IPS-15b (cell line): Measurements from ENCODE around the gene PPFIA4.
A peak's percentile ranks its signal among the peaks of the same experiment; 100 is the strongest.
"Not testable (repeated sequence)": the region's sequence is repeated elsewhere in the genome, so short reads cannot be mapped to it uniquely, and the experiment has no call there.

Experiments used
- H3K27me3 ChIP-seq: one replicate; pipeline ENCODE4 v1.6.1; 2013; ENCODE audit warnings: low read length; ENCODE audit not compliant: control insufficient read depth, insufficient read depth
- H3K36me3 ChIP-seq: one replicate; pipeline ENCODE4 v1.6.1; 2013; ENCODE audit warnings: low read length; ENCODE audit not compliant: control insufficient read depth, insufficient read depth
- H3K4me1 ChIP-seq: one replicate; pipeline ENCODE4 v1.6.1; 2013; ENCODE audit warnings: mild to moderate bottlenecking, low read length; ENCODE audit not compliant: control insufficient read depth, insufficient read depth
- H3K4me3 ChIP-seq: one replicate; pipeline ENCODE4 v1.5.1; 2013; ENCODE audit warnings: low read depth, low read length
- H3K9ac ChIP-seq: one replicate; pipeline ENCODE4 v1.6.1; 2013; ENCODE audit warnings: low read depth, mild to moderate bottlenecking, low read length
- H3K9me3 ChIP-seq: one replicate; pipeline ENCODE4 v1.6.1; 2013; ENCODE audit warnings: mild to moderate bottlenecking, low read length; ENCODE audit not compliant: control insufficient read depth, insufficient read depth

Gene PPFIA4

GRCh38 chr1:202998836-202999750 lies 27.2 kb upstream of the PPFIA4 start:
- Histone ChIP-seq H3K36me3 (no peaks in the 10 kb centered on the region), H3K27me3 (no peaks in the 10 kb centered on the region), H3K4me3 (no peak overlapping the region), H3K9ac (no peak overlapping the region), H3K9me3 (no peaks in the 10 kb centered on the region), H3K4me1 (no peaks in the 10 kb centered on the region)

- Histone ChIP-seq H3K27me3 (no peaks in the 10 kb centered on the region), H3K4me1 (peaks cover 5% of the 10 kb centered on the region), H3K4me3 (no peak overlapping the region), H3K36me3 (no peaks in the 10 kb centered on the region), H3K9me3 (no peaks in the 10 kb centered on the region), H3K9ac (no peak overlapping the region)
Observed at GRCh38 chr1:203000217-203000944, 25.9 kb upstream of the PPFIA4 start.

DNA sequence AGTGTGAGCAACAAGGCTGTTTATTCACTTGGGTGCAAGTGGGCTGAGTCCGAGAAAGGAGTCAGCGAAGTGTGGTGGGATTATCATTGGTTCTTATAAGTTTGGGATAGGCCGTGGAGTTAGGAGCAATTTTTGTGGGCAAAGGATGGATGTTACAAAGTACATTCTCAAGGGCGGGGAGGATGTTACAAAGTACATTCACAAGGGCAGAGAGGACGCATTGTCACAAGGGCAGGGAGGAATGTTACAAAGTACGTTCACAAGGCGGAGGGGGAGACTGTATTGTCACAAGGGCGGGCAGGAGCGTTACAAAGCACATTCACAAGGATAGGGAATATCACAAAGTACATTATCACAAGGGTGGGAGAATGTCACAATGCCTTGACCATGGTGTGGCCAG lies 24.3 kb upstream of the PPFIA4 start:
- no peak overlapping the region for H3K9ac ChIP-seq
- H3K36me3 ChIP-seq: no peaks in the 10 kb centered on the region
- no peaks in the 10 kb centered on the region for H3K9me3 ChIP-seq
- H3K4me3 ChIP-seq: no peak overlapping the region
- H3K4me1 ChIP-seq: peaks cover 11% of the 10 kb centered on the region
- H3K27me3 ChIP-seq: no peaks in the 10 kb centered on the region

DNA sequence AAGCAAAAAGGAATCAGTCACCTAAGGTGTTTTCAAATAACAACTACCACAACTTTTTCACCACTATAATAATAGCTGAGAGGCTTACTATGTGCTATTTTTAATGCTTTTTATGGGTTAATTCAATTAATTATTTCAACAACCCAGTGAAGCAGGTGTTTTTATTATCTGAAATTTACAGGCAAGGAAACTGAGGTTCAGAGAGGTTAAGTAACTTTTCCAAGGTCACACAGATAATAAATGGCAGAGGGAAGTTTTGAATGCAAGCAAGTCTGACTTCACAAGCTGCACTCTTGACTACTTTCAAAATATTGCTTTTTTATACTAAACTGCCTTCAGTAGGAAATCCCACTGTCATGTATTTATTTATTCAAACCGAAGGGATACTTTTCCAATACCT lies 23.3 kb upstream of the PPFIA4 start:
- H3K27me3 ChIP-seq: no peaks in the 10 kb centered on the region
- H3K9me3 ChIP-seq: no peaks in the 10 kb centered on the region
- H3K4me3 ChIP-seq: no peak overlapping the region
- H3K4me1 ChIP-seq: peaks cover 11% of the 10 kb centered on the region
- no peak overlapping the region for H3K9ac ChIP-seq
- H3K36me3 ChIP-seq: no peaks in the 10 kb centered on the region

- H3K4me3 ChIP-seq: peak overlapping the region; percentile 94
Observed at GRCh38 chr1:203005395-203006142, 20.7 kb upstream of the PPFIA4 start.

GRCh38 chr1:203006948-203007871 lies 19.1 kb upstream of the PPFIA4 start, which contains the start of gene TMEM183A:
TMEM183A (plus strand) TSS chr1:203007374; CDS start chr1:203007466, 92 bp downstream.
- Histone ChIP-seq H3K9ac (peak within 1 kb of the TSS; percentile 89), H3K36me3 (peaks cover 6% of the 10 kb centered on the region), H3K4me3 (peak within 1 kb of the TSS; percentile 94), H3K9me3 (no peaks in the 10 kb centered on the region), H3K4me1 (peaks cover 11% of the 10 kb centered on the region), H3K27me3 (no peaks in the 10 kb centered on the region)

More at GRCh38 chr1:203005395-203006142, 20.7 kb upstream of the PPFIA4 start:
- not testable (repeated sequence) for H3K27me3 ChIP-seq, H3K9me3 ChIP-seq, H3K36me3 ChIP-seq
- H3K9ac ChIP-seq: peak overlapping the region; percentile 61
- peaks cover 11% of the 10 kb centered on the region for H3K4me1 ChIP-seq

GRCh38 chr1:203009185-203009584 lies 17.1 kb upstream of the PPFIA4 start:
- Histone ChIP-seq H3K36me3 (peaks cover 6% of the 10 kb centered on the region), H3K27me3 (no peaks in the 10 kb centered on the region), H3K4me1 (peaks cover 11% of the 10 kb centered on the region), H3K9ac (no peak overlapping the region), H3K4me3 (no peak overlapping the region), H3K9me3 (no peaks in the 10 kb centered on the region)

- no peaks in the 10 kb centered on the region for H3K4me1 ChIP-seq
- H3K9ac ChIP-seq: no peak overlapping the region
- peaks cover 25% of the 10 kb centered on the region for H3K36me3 ChIP-seq
- no peaks in the 10 kb centered on the region for H3K27me3 ChIP-seq
- H3K9me3 ChIP-seq: no peaks in the 10 kb centered on the region
- no peak overlapping the region for H3K4me3 ChIP-seq
Observed at GRCh38 chr1:203011582-203011981, 14.7 kb upstream of the PPFIA4 start.

- Histone ChIP-seq H3K27me3 (no peaks in the 10 kb centered on the region), H3K36me3 (peaks cover 45% of the 10 kb centered on the region), H3K9me3 (no peaks in the 10 kb centered on the region), H3K4me3 (no peak overlapping the region), H3K4me1 (no peaks in the 10 kb centered on the region), H3K9ac (no peak overlapping the region)
Observed at GRCh38 chr1:203017061-203017460, 9.2 kb upstream of the PPFIA4 start.

DNA sequence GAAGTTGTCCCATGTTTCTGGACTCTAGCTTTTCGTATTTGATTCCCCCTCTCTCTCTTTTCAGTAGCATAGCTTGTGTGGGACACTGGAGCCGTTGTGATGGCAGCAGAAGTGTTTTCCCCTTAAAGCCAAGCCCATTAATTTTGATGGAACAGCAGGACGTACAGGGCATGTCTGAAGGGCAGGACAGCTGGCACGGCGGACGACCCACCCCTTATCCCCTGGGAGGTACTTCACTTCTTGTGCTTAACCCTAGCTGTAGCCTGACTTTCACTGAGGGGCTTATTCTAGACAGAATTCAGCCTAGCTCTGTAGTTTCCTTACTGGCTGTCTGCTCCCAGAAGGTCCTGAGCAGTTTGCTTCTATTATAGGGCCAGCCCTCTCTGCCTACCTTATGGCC lies 8.6 kb upstream of the PPFIA4 start:
- H3K9me3 ChIP-seq: no peaks in the 10 kb centered on the region
- H3K4me1 ChIP-seq: no peaks in the 10 kb centered on the region
- no peaks in the 10 kb centered on the region for H3K27me3 ChIP-seq
- H3K36me3 ChIP-seq: peaks cover 46% of the 10 kb centered on the region
- H3K4me3 ChIP-seq: no peak overlapping the region
- H3K9ac ChIP-seq: no peak overlapping the region

GRCh38 chr1:203022855-203023254 lies 3.4 kb upstream of the PPFIA4 start:
- not testable (repeated sequence) for H3K9ac ChIP-seq, H3K9me3 ChIP-seq, H3K4me1 ChIP-seq, H3K4me3 ChIP-seq
- H3K27me3 ChIP-seq: peaks cover 15% of the 10 kb centered on the region
- peaks cover 22% of the 10 kb centered on the region for H3K36me3 ChIP-seq
